Measurements from ENCODE around the gene CPA5.

The CPA5 gene

DNA sequence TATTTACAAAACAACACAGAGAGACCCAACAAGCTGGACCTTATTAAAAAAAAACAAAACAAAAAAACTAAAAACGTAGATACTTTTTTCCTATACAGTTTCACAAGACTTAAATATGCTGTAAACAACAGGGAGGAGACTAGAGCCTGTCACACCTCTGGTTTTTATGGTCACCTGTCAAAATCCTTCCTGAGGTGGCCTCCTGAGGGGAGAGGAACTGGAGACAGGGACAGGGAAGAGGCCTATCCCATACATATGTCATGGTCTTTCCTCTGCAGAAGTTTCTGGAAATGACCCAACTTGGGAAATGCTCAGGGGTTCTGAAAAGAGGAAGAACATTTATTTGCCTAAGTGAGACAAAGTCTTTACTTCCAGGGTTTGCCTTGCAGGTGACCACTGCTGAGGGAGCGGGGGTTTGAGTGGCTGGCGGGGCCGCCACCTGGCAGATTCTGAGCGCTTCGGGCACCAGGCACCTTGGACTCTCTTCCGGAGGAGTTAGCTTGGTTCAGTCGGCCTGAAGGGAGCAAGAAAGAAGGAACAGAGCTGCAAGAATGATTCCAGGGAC lies 54.0 kb downstream of the CPA5 start:
- WGBS (ENCODE audit: insufficient coverage), result 17% methylated on average over 7 of the region's 8 CpGs
- POLR2A ChIA-PET, result interaction anchor here (0.9 kb wide), 1 partner anchor 23 kb away, joined by 3 read pairs; no protein-coding TSS in a partner anchor
- Histone ChIP-seq H3K4me3 (ENCODE audit: control insufficient read depth in 1 of 7, extremely low read depth in 1 of 7, insufficient read depth in 4 of 7, low read depth in 2 of 7, low read length in 6 of 7) (no peak overlapping the region), H3K9me3 (ENCODE audit: control extremely low read depth in 1 of 5, control insufficient read depth in 4 of 5, insufficient read depth in 2 of 5, low read depth in 1 of 5, low read length in 4 of 5) (no peaks in the 10 kb centered on the region), H3K36me3 (ENCODE audit: control insufficient read depth in 4 of 4, insufficient read depth in 4 of 4, low read length in 3 of 4) (peaks cover 2 to 15% (median 11%) of the 10 kb centered on the region in 4 experiments), H3K27me3 (replicated peaks in 2 of 5; ENCODE audit: control insufficient read depth in 4 of 5, insufficient read depth in 5 of 5, low read length in 4 of 5) (no peaks in the 10 kb centered on the region), H3K27ac (ENCODE audit: insufficient read depth in 1 of 2, low read depth in 1 of 2, low read length in 2 of 2, poor library complexity in 1 of 2, severe bottlenecking in 2 of 2) (no peak overlapping the region), H3K4me1 (ENCODE audit: control extremely low read depth in 1 of 4, control insufficient read depth in 4 of 4, insufficient read depth in 4 of 4, low read length in 3 of 4) (peaks cover 7 to 49% (median 36%) of the 10 kb centered on the region in 4 experiments)
- CTCF ChIA-PET, result interaction anchor here (1.2 to 1.5 kb wide), 2 partner anchors 13 to 40 kb away, joined by 3 read pairs; no protein-coding TSS in a partner anchor
- peak; percentile 23 to 73 (median 56) for DNase-seq

DNA sequence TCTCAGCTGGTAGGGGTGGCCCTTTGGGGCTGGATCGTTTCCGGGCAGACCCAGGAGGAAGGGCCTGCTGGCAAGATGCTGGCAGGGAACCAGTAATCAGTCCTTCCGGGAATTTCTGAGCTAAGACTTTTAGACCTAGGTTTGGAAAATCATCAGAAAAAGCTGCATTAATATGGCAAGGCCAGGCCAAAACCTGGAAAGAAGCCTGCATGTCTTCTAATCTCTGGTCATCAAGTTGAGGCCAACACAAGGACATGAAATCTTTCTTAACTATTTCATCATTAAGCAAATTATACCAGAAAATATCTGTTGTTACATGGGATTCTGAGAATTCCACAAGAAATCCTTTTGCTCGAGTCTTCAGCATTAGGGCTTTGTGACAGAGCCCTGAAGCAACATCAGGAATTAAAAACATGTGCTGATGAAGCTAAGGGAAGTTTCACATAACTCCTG lies 55.5 kb downstream of the CPA5 start:
- 98% methylated on average over 4 of the region's 4 CpGs for WGBS (ENCODE audit: insufficient coverage)
- POLR2A ChIA-PET, result no interaction called here
- CTCF ChIA-PET, result interaction anchor here (1.5 to 1.7 kb wide), 2 partner anchors 12 to 17 kb away, joined by 3 to 7 read pairs; no protein-coding TSS in a partner anchor

DNA sequence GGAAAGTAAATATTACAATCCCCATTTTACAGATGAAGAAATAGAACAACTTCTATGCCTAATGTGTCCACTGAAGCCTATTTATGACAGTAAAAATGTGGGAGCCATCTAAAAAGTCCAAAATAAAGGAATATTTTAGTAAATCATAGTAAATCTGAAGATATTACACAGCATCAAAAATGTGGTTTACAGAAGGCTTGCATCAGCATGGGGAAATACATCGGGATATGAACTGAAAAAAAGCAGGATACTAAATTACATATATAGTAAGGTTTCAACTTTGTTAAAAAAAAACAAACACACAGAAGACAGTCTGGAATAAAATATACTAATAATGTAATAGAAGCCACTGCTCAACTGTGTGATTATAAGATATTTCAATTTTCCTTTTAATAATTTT lies 56.5 kb downstream of the CPA5 start:
- CTCF ChIA-PET, result interaction anchor here (1.5 to 1.7 kb wide), 2 partner anchors 16 to 26 kb away, joined by 3 to 7 read pairs; no protein-coding TSS in a partner anchor
- DNase-seq, result no peak
- no peaks in the 10 kb centered on the region for H3K9me3 ChIP-seq (ENCODE audit: control extremely low read depth in 1 of 5, control insufficient read depth in 4 of 5, insufficient read depth in 2 of 5, low read depth in 1 of 5, low read length in 4 of 5)
- H3K36me3 ChIP-seq (ENCODE audit: control insufficient read depth in 4 of 4, insufficient read depth in 4 of 4, low read length in 3 of 4), result peaks cover 2 to 15% (median 11%) of the 10 kb centered on the region in 4 experiments
- no peak overlapping the region for H3K4me3 ChIP-seq (ENCODE audit: control insufficient read depth in 1 of 7, extremely low read depth in 1 of 7, insufficient read depth in 4 of 7, low read depth in 2 of 7, low read length in 6 of 7)
- no CpG with 5 or more reads among the region's 1 CpG for WGBS (ENCODE audit: insufficient coverage)
- H3K4me1 ChIP-seq (ENCODE audit: control extremely low read depth in 1 of 4, control insufficient read depth in 4 of 4, insufficient read depth in 4 of 4, low read length in 3 of 4), result peaks cover 3 to 30% (median 21%) of the 10 kb centered on the region in 4 experiments
- POLR2A ChIA-PET, result no interaction called here
- no peaks in the 10 kb centered on the region for H3K27me3 ChIP-seq (replicated peaks in 2 of 5; ENCODE audit: control insufficient read depth in 4 of 5, insufficient read depth in 5 of 5, low read length in 4 of 5)
- no peak overlapping the region for H3K27ac ChIP-seq (ENCODE audit: insufficient read depth in 1 of 2, low read depth in 1 of 2, low read length in 2 of 2, poor library complexity in 1 of 2, severe bottlenecking in 2 of 2)

More for the DNA sequence above, 55.5 kb downstream of the CPA5 start:
- Histone ChIP-seq H3K9me3 (ENCODE audit: control extremely low read depth in 1 of 5, control insufficient read depth in 4 of 5, insufficient read depth in 2 of 5, low read depth in 1 of 5, low read length in 4 of 5) (no peaks in the 10 kb centered on the region), H3K4me3 (ENCODE audit: control insufficient read depth in 1 of 7, extremely low read depth in 1 of 7, insufficient read depth in 4 of 7, low read depth in 2 of 7, low read length in 6 of 7) (no peak overlapping the region), H3K27ac (ENCODE audit: insufficient read depth in 1 of 2, low read depth in 1 of 2, low read length in 2 of 2, poor library complexity in 1 of 2, severe bottlenecking in 2 of 2) (no peak overlapping the region), H3K36me3 (ENCODE audit: control insufficient read depth in 4 of 4, insufficient read depth in 4 of 4, low read length in 3 of 4) (peaks cover 2 to 15% (median 11%) of the 10 kb centered on the region in 4 experiments), H3K4me1 (ENCODE audit: control extremely low read depth in 1 of 4, control insufficient read depth in 4 of 4, insufficient read depth in 4 of 4, low read length in 3 of 4) (peaks cover 3 to 34% (median 21%) of the 10 kb centered on the region in 4 experiments), H3K27me3 (replicated peaks in 2 of 5; ENCODE audit: control insufficient read depth in 4 of 5, insufficient read depth in 5 of 5, low read length in 4 of 5) (no peaks in the 10 kb centered on the region)
- DNase-seq, result no peak

DNA sequence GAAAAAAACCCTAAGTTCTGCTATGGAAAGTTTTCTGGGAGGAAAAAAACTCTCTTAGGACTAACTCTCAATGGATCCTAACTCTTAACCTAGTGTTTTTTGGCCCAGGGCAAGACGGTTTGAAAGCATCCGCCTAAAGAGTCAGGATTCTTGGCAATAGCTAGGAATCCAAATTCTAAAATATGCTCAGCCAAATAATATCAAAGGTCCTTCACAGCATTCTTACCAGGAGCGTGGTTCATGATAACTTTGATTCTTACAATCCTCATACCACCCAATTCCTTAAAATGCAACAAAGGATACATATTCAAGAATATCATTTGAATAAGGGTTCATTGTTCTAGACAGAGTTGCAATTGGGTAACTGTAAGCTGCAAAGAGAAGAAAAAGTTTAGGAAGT lies 57.0 kb downstream of the CPA5 start:
- CTCF ChIA-PET, result interaction anchor here (0.8 to 1.7 kb wide), 4 partner anchors 15 to 442 kb away, joined by 3 to 7 read pairs (median 3); no protein-coding TSS in a partner anchor
- Histone ChIP-seq H3K27me3 (replicated peaks in 2 of 5; ENCODE audit: control insufficient read depth in 4 of 5, insufficient read depth in 5 of 5, low read length in 4 of 5) (no peaks in the 10 kb centered on the region), H3K9me3 (ENCODE audit: control extremely low read depth in 1 of 5, control insufficient read depth in 4 of 5, insufficient read depth in 2 of 5, low read depth in 1 of 5, low read length in 4 of 5) (no peaks in the 10 kb centered on the region), H3K36me3 (ENCODE audit: control insufficient read depth in 4 of 4, insufficient read depth in 4 of 4, low read length in 3 of 4) (peaks cover 2 to 15% (median 11%) of the 10 kb centered on the region in 4 experiments), H3K4me1 (ENCODE audit: control extremely low read depth in 1 of 4, control insufficient read depth in 4 of 4, insufficient read depth in 4 of 4, low read length in 3 of 4) (peaks cover 3 to 28% (median 20%) of the 10 kb centered on the region in 4 experiments), H3K27ac (ENCODE audit: insufficient read depth in 1 of 2, low read depth in 1 of 2, low read length in 2 of 2, poor library complexity in 1 of 2, severe bottlenecking in 2 of 2) (no peak overlapping the region), H3K4me3 (ENCODE audit: control insufficient read depth in 1 of 7, extremely low read depth in 1 of 7, insufficient read depth in 4 of 7, low read depth in 2 of 7, low read length in 6 of 7) (no peak overlapping the region)
- POLR2A ChIA-PET, result no interaction called here
- WGBS (ENCODE audit: insufficient coverage), result 100% methylated on average over 2 of the region's 3 CpGs
- no peak for DNase-seq

DNA sequence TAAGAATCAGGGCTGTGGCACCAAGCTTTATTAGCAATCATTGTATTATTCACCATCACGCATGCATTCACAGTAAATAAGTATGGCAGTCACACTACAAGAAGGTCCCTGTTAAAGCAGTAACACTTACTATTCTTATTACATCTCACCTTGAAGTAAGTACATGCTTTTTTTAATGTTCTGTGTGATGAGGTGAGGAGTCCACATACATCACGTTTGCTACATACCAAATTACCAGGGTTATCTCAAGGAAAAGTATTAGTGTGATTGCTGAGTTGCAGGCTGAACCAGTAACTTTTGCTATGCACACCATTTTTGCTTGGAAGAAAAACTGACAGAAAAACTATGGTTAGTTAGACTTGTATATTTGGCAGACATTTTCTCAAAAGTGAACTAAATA lies 60.4 kb downstream of the CPA5 start:
- H3K9me3 ChIP-seq (ENCODE audit: control extremely low read depth in 1 of 5, control insufficient read depth in 4 of 5, insufficient read depth in 2 of 5, low read depth in 1 of 5, low read length in 4 of 5), result no peaks in the 10 kb centered on the region
- H3K27me3 ChIP-seq (replicated peaks in 2 of 5; ENCODE audit: control insufficient read depth in 4 of 5, insufficient read depth in 5 of 5, low read length in 4 of 5), result no peaks in the 10 kb centered on the region
- H3K27ac ChIP-seq (ENCODE audit: insufficient read depth in 1 of 2, low read depth in 1 of 2, low read length in 2 of 2, poor library complexity in 1 of 2, severe bottlenecking in 2 of 2), result no peak overlapping the region
- WGBS (ENCODE audit: insufficient coverage), result 100% methylated on average over 1 of the region's 2 CpGs
- ChIA-PET POLR2A (no interaction called here), CTCF (no interaction called here)
- no peak for DNase-seq
- peaks cover 2 to 15% (median 10%) of the 10 kb centered on the region in 4 experiments for H3K36me3 ChIP-seq (ENCODE audit: control insufficient read depth in 4 of 4, insufficient read depth in 4 of 4, low read length in 3 of 4)
- no peak overlapping the region for H3K4me3 ChIP-seq (ENCODE audit: control insufficient read depth in 1 of 7, extremely low read depth in 1 of 7, insufficient read depth in 4 of 7, low read depth in 2 of 7, low read length in 6 of 7)
- H3K4me1 ChIP-seq (ENCODE audit: control extremely low read depth in 1 of 4, control insufficient read depth in 4 of 4, insufficient read depth in 4 of 4, low read length in 3 of 4), result peaks cover 0 to 18% (median 10%) of the 10 kb centered on the region in 4 experiments

DNA sequence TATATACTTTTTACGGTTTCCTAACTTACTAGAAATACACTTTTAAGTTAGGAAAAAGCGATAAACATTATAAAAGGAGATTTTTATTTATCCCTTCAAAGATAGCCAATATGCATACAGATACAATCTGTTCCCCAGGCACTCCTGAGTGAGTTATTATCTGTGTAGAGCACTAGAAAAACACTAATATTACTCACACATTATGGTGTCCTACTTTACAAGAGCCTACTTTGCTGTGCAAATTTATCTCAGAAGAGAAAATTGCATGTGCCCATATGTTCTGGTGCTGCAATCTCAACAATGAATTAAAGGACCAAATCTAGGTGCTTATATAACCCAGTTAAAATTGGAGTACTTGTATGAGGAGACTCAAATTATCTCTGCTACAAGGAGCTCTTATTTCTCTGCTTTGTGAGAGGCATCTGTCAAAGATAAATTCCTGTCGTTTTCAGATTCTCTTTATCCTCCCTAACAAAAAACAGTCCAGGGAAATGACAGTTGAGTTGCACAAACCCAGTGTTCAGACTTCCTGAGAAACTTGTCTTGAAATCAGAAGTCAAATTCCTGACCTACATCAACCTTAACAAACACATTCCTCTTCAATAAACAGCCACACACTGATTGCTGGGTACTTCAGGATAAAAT lies 64.6 kb downstream of the CPA5 start:
- CTCF ChIA-PET, result no interaction called here
- H3K4me3 ChIP-seq (ENCODE audit: control insufficient read depth in 1 of 7, extremely low read depth in 1 of 7, insufficient read depth in 4 of 7, low read depth in 2 of 7, low read length in 6 of 7), result no peak overlapping the region
- no peak for DNase-seq

DNA sequence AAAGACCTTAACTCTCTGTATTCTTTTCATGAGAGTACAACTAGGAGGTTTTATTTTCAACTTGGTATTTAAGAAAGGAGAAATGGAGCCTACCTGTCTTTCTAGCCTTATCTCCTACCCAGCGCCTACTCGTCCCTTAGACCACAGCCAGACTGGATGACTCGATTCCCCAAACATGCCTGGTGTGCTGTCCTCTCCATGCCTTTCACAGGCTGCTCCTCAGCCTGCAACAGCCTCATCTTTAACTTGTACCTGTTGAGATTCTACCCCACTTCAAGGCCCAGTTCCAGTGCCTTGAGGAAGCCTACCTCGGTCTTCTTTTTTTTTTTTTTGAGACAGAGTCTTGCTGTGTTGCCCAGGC lies 65.1 kb downstream of the CPA5 start:
- CTCF ChIA-PET, result no interaction called here
- H3K4me3 ChIP-seq (ENCODE audit: control insufficient read depth in 1 of 7, extremely low read depth in 1 of 7, insufficient read depth in 4 of 7, low read depth in 2 of 7, low read length in 6 of 7), result no peak overlapping the region

More for the DNA sequence above, 64.6 kb downstream of the CPA5 start:
- no peaks in the 10 kb centered on the region for H3K27me3 ChIP-seq (replicated peaks in 2 of 5; ENCODE audit: control insufficient read depth in 4 of 5, insufficient read depth in 5 of 5, low read length in 4 of 5)
- no CpG with 5 or more reads among the region's 3 CpGs for WGBS (ENCODE audit: insufficient coverage)
- H3K9me3 ChIP-seq (ENCODE audit: control extremely low read depth in 1 of 5, control insufficient read depth in 4 of 5, insufficient read depth in 2 of 5, low read depth in 1 of 5, low read length in 4 of 5), result no peaks in the 10 kb centered on the region
- no peak overlapping the region for H3K27ac ChIP-seq (ENCODE audit: insufficient read depth in 1 of 2, low read depth in 1 of 2, low read length in 2 of 2, poor library complexity in 1 of 2, severe bottlenecking in 2 of 2)
- H3K4me1 ChIP-seq (ENCODE audit: control extremely low read depth in 1 of 4, control insufficient read depth in 4 of 4, insufficient read depth in 4 of 4, low read length in 3 of 4), result peaks cover 0 to 23% (median 11%) of the 10 kb centered on the region in 4 experiments
- POLR2A ChIA-PET, result no interaction called here
- H3K36me3 ChIP-seq (ENCODE audit: control insufficient read depth in 4 of 4, insufficient read depth in 4 of 4, low read length in 3 of 4), result peaks cover 0 to 5% (median 5%) of the 10 kb centered on the region in 4 experiments

More for the DNA sequence above, 65.1 kb downstream of the CPA5 start:
- WGBS (ENCODE audit: insufficient coverage), result 97% methylated on average over 3 of the region's 4 CpGs
- peaks cover 3 to 26% (median 16%) of the 10 kb centered on the region in 4 experiments for H3K4me1 ChIP-seq (ENCODE audit: control extremely low read depth in 1 of 4, control insufficient read depth in 4 of 4, insufficient read depth in 4 of 4, low read length in 3 of 4)
- no peak overlapping the region for H3K27ac ChIP-seq (ENCODE audit: insufficient read depth in 1 of 2, low read depth in 1 of 2, low read length in 2 of 2, poor library complexity in 1 of 2, severe bottlenecking in 2 of 2)
- POLR2A ChIA-PET, result no interaction called here
- H3K36me3 ChIP-seq (ENCODE audit: control insufficient read depth in 4 of 4, insufficient read depth in 4 of 4, low read length in 3 of 4), result peaks cover 0 to 5% (median 5%) of the 10 kb centered on the region in 4 experiments
- DNase-seq, result no peak
- H3K27me3 ChIP-seq (replicated peaks in 2 of 5; ENCODE audit: control insufficient read depth in 4 of 5, insufficient read depth in 5 of 5, low read length in 4 of 5), result no peaks in the 10 kb centered on the region
- no peaks in the 10 kb centered on the region for H3K9me3 ChIP-seq (ENCODE audit: control extremely low read depth in 1 of 5, control insufficient read depth in 4 of 5, insufficient read depth in 2 of 5, low read depth in 1 of 5, low read length in 4 of 5)
